Measurements from ENCODE around the gene SLC35A4. TPM values are rescaled to one million over a fixed set of nuclear protein-coding genes. Genes with fewer than 3 reads are reported as not detected.

Gene SLC35A4
- polyA plus RNA-seq, 1 donor: 80.1 TPM

Other genes with a start within 250 kb of the SLC35A4 start
- 7.9 TPM for gene HBEGF, start 218.2 kb upstream of the SLC35A4 start, polyA plus RNA-seq (ENCODE audit: insufficient read length)
- 26.9 TPM for gene SLC4A9, start 204.6 kb upstream of the SLC35A4 start, polyA plus RNA-seq (ENCODE audit: insufficient read length)
- 162 TPM for gene ANKHD1, start 163.0 kb upstream of the SLC35A4 start, polyA plus RNA-seq (ENCODE audit: insufficient read length)
- gene EIF4EBP3, start 17.2 kb upstream of the SLC35A4 start, polyA plus RNA-seq (ENCODE audit: insufficient read length): 10.5 TPM
- 27.2 TPM for gene SRA1, start 7.4 kb upstream of the SLC35A4 start, polyA plus RNA-seq (ENCODE audit: insufficient read length)
- 58.6 TPM for gene APBB3, start 230 bp upstream of the SLC35A4 start, polyA plus RNA-seq (ENCODE audit: insufficient read length)
- gene CD14, start 68.3 kb downstream of the SLC35A4 start, polyA plus RNA-seq (ENCODE audit: insufficient read length): 5.6 TPM
- gene TMCO6, start 74.6 kb downstream of the SLC35A4 start, polyA plus RNA-seq (ENCODE audit: insufficient read length): 19.8 TPM
- gene NDUFA2, start 82.8 kb downstream of the SLC35A4 start, polyA plus RNA-seq (ENCODE audit: insufficient read length): 69.0 TPM
- gene IK, start 83.0 kb downstream of the SLC35A4 start, polyA plus RNA-seq (ENCODE audit: insufficient read length): 170 TPM
- 19.6 TPM for gene WDR55, start 100.1 kb downstream of the SLC35A4 start, polyA plus RNA-seq (ENCODE audit: insufficient read length)
- gene DND1, start 108.7 kb downstream of the SLC35A4 start, polyA plus RNA-seq (ENCODE audit: insufficient read length): 0.35 TPM
- 83.4 TPM for gene HARS1, start 126.5 kb downstream of the SLC35A4 start, polyA plus RNA-seq (ENCODE audit: insufficient read length)
- gene HARS2, start 126.6 kb downstream of the SLC35A4 start, polyA plus RNA-seq (ENCODE audit: insufficient read length): 61.0 TPM
- 124 TPM for gene ZMAT2, start 135.6 kb downstream of the SLC35A4 start, polyA plus RNA-seq (ENCODE audit: insufficient read length)
- gene PCDHA1, start 221.3 kb downstream of the SLC35A4 start, polyA plus RNA-seq (ENCODE audit: insufficient read length): not detected
- 0.20 TPM for gene PCDHA2, start 230.0 kb downstream of the SLC35A4 start, polyA plus RNA-seq (ENCODE audit: insufficient read length)
- gene PCDHA3, start 236.2 kb downstream of the SLC35A4 start, polyA plus RNA-seq (ENCODE audit: insufficient read length): 0.47 TPM
- 1.00 TPM for gene PCDHA4, start 242.2 kb downstream of the SLC35A4 start, polyA plus RNA-seq (ENCODE audit: insufficient read length)